ENCODE measurements around the gene SNRPN.
"Not testable (repeated sequence)": the region's sequence is repeated elsewhere in the genome, so short reads cannot be mapped to it uniquely, and the experiment has no call there.

Gene SNRPN

GRCh38 chr15:24971052-24971451 lies 16.3 kb downstream of the SNRPN start:
- DNase-seq (ENCODE audit: low read depth): no peak
- no peak for TF ChIP-seq CTCF (IDR thresholded peaks at IDR 0.05; ENCODE audit: insufficient read depth, low read depth, low read length, missing control alignments)
- no peak overlapping the region for H3K4me3 ChIP-seq (ENCODE audit: low read length)

- H3K4me3 ChIP-seq (ENCODE audit: low read length): no peak overlapping the region
- TF ChIP-seq CTCF (IDR thresholded peaks at IDR 0.05; ENCODE audit: insufficient read depth, low read depth, low read length, missing control alignments): no peak
- DNase-seq (ENCODE audit: low read depth): no peak
Measured at GRCh38 chr15:24971772-24972171, 17.0 kb downstream of the SNRPN start.

GRCh38 chr15:24972707-24973106 lies 17.9 kb downstream of the SNRPN start:
- not testable (repeated sequence) for DNase-seq (ENCODE audit: low read depth); H3K4me3 ChIP-seq (ENCODE audit: low read length)

- H3K4me3 ChIP-seq (ENCODE audit: low read length): no peak overlapping the region
- no peak for TF ChIP-seq CTCF (IDR thresholded peaks at IDR 0.05; ENCODE audit: insufficient read depth, low read depth, low read length, missing control alignments)
- DNase-seq (ENCODE audit: low read depth): no peak
Measured at GRCh38 chr15:24976932-24977331, 22.1 kb downstream of the SNRPN start.

- DNase-seq (ENCODE audit: low read depth): no peak
- H3K4me3 ChIP-seq (ENCODE audit: low read length): no peak overlapping the region
- no peak for TF ChIP-seq CTCF (IDR thresholded peaks at IDR 0.05; ENCODE audit: insufficient read depth, low read depth, low read length, missing control alignments)
Measured at GRCh38 chr15:24977686-24978085, 22.9 kb downstream of the SNRPN start.

GRCh38 chr15:24985224-24985623 lies 30.4 kb downstream of the SNRPN start:
- TF ChIP-seq CTCF (IDR thresholded peaks at IDR 0.05; ENCODE audit: insufficient read depth, low read depth, low read length, missing control alignments): no peak
- peak; percentile 76 for DNase-seq (ENCODE audit: low read depth)
- H3K4me3 ChIP-seq (ENCODE audit: low read length): no peak overlapping the region

GRCh38 chr15:24986653-24987052 lies 31.9 kb downstream of the SNRPN start:
- no peak overlapping the region for H3K4me3 ChIP-seq (ENCODE audit: low read length)
- DNase-seq (ENCODE audit: low read depth): no peak
- TF ChIP-seq CTCF (IDR thresholded peaks at IDR 0.05; ENCODE audit: insufficient read depth, low read depth, low read length, missing control alignments): no peak

GRCh38 chr15:25019434-25019833 lies 64.6 kb downstream of the SNRPN start:
- no peak for DNase-seq (ENCODE audit: low read depth)
- H3K4me3 ChIP-seq (ENCODE audit: low read length): no peak overlapping the region
- no peak for TF ChIP-seq CTCF (IDR thresholded peaks at IDR 0.05; ENCODE audit: insufficient read depth, low read depth, low read length, missing control alignments)
